Osteoblast (primary cell): Measurements from ENCODE around the gene PLIN3. TPM values are rescaled to one million over a fixed set of nuclear protein-coding genes. Genes with fewer than 3 reads are reported as not detected.
"Not testable (repeated sequence)": the region's sequence is repeated elsewhere in the genome, so short reads cannot be mapped to it uniquely, and the experiment has no call there.

Experiments used
- DNase-seq: peaks from one replicate; pipeline ENCODE4 v3.0.0; 2011; ENCODE audit warnings: low spot score, mixed read lengths; ENCODE audit not compliant: insufficient read length; ENCODE audit errors: missing footprints
- H2AFZ ChIP-seq: 2 replicates; pipeline ENCODE4 v1.6.0; 2011; ENCODE audit warnings: mild to moderate bottlenecking, low read length
- H3K27ac ChIP-seq: 2 replicates; pipeline ENCODE4 v1.5.1; 2011; ENCODE audit warnings: mild to moderate bottlenecking, low read depth, low read length, moderate library complexity
- H3K27me3 ChIP-seq: 2 replicates; pipeline ENCODE4 v1.6.0; 2012; ENCODE audit warnings: mild to moderate bottlenecking, control low read depth, inconsistent platforms, low read length, moderate library complexity; ENCODE audit not compliant: insufficient read depth
- H3K36me3 ChIP-seq: 2 replicates; pipeline ENCODE4 v1.5.1; 2011; ENCODE audit warnings: mild to moderate bottlenecking, low read length, control low read depth, moderate library complexity; ENCODE audit not compliant: insufficient read depth
- H3K4me1 ChIP-seq: 2 replicates; pipeline ENCODE4 v1.5.1; 2011; ENCODE audit warnings: mild to moderate bottlenecking, low read length, control low read depth, moderate library complexity; ENCODE audit not compliant: insufficient read depth
- H3K4me2 ChIP-seq: 2 replicates; pipeline ENCODE4 v1.6.0; 2011; ENCODE audit warnings: mild to moderate bottlenecking, low read length; ENCODE audit not compliant: insufficient read depth
- H3K4me3 ChIP-seq: fragments of 200-600 bp; sonication (generic); 3 replicates; pipeline ENCODE4 v1.5.1; 2012; ENCODE audit warnings: mild to moderate bottlenecking, low read length, inconsistent platforms; ENCODE audit not compliant: insufficient read depth
- H3K79me2 ChIP-seq: 2 replicates; pipeline ENCODE4 v1.6.0; 2012; ENCODE audit warnings: mild to moderate bottlenecking, low read length, control low read depth, inconsistent platforms; ENCODE audit not compliant: insufficient read depth
- H3K9me3 ChIP-seq: 2 replicates; pipeline ENCODE4 v1.5.1; 2011; ENCODE audit warnings: low read depth, low read length, control low read depth
- H4K20me1 ChIP-seq: 2 replicates; pipeline ENCODE4 v1.6.0; 2012; ENCODE audit warnings: mild to moderate bottlenecking, low read length, control low read depth; ENCODE audit not compliant: insufficient read depth
- CTCF ChIP-seq: IDR thresholded peaks from 2 replicates; pipeline ENCODE4 v1.5.1; 2011; ENCODE audit warnings: mild to moderate bottlenecking, low read depth, low read length, moderate library complexity; ENCODE audit errors: extremely low read depth
- total RNA-seq: library from RNA; depleted of rRNA; stranded (reverse); fragments of >200 nt; gene quantifications from 2 replicates; pipeline ENCODE4 v1.2.3, GENCODE V29; 2012

The PLIN3 gene
- total RNA-seq, 1 donor, result 260 TPM

GRCh38 chr19:4851551-4852290 is 15.7 kb downstream of the PLIN3 start:
- Histone ChIP-seq H3K36me3 (peaks cover 84% of the 10 kb centered on the region), H3K27me3 (no peaks in the 10 kb centered on the region), H4K20me1 (peaks cover 3% of the 10 kb centered on the region), H3K4me3 (no peak overlapping the region), H3K9me3 (no peaks in the 10 kb centered on the region), H2AFZ (no peak overlapping the region), H3K79me2 (peaks cover 19% of the 10 kb centered on the region), H3K4me2 (no peak overlapping the region), H3K27ac (no peak overlapping the region), H3K4me1 (no peaks in the 10 kb centered on the region)
- DNase-seq, result peak; percentile 97
- TF ChIP-seq CTCF, result peak; percentile 77

- H2AFZ ChIP-seq, result no peak overlapping the region
- no peak for DNase-seq
- H3K4me2 ChIP-seq, result no peak overlapping the region
- peaks cover 15% of the 10 kb centered on the region for H3K79me2 ChIP-seq
- H3K4me1 ChIP-seq, result no peaks in the 10 kb centered on the region
- H3K36me3 ChIP-seq, result peaks cover 81% of the 10 kb centered on the region
- H3K9me3 ChIP-seq, result no peaks in the 10 kb centered on the region
- H4K20me1 ChIP-seq, result peaks cover 3% of the 10 kb centered on the region
- TF ChIP-seq CTCF, result no peak
- H3K27ac ChIP-seq, result no peak overlapping the region
- H3K4me3 ChIP-seq, result no peak overlapping the region
- no peaks in the 10 kb centered on the region for H3K27me3 ChIP-seq
Measured at GRCh38 chr19:4849019-4849418, 18.4 kb downstream of the PLIN3 start.

DNA sequence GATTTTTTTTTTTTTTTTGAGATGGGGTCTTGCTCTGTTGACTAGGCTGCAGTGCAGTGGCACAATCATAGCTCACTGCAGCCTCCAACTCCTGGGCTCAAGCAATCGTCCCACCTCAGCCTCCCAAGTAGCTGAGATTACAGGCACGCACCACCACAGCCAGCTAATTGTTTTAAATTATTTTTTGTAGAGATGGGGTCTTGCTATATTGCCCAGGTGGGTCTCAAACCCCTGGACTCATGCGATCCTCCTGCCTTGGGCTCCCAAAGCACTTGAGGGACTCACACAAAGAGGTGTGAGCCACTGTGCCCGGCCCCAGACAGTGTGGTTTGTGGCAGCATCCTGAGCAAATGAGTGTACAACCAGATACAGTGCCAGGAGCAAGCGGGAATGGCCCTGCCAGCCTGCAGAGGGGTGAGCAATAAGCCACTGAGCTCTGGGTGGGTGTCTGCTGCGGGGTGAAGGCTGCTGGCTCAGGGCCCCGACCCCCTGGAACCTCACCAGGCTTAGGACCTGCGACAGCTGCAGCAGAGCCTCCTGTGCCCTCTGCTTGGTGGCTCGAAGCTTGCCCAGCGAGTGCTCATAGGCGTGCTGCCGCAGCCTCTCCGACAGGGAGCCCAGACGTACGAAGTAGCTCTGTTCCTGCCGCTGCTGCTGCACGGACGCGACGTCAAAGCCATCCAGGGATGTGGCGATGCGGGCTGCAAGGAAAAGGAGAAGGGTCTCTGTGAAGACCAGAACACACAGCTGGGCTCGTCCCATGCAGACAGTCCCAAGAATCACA is 20.1 kb downstream of the PLIN3 start:
- Histone ChIP-seq H3K27ac (no peak overlapping the region), H4K20me1 (peaks cover 3% of the 10 kb centered on the region), H3K4me1 (no peaks in the 10 kb centered on the region), H3K36me3 (peaks cover 82% of the 10 kb centered on the region), H3K27me3 (no peaks in the 10 kb centered on the region), H2AFZ (no peak overlapping the region), H3K79me2 (peaks cover 16% of the 10 kb centered on the region), H3K9me3 (no peaks in the 10 kb centered on the region), H3K4me2 (no peak overlapping the region), H3K4me3 (no peak overlapping the region)
- peak; percentile 22 for DNase-seq
- no peak for TF ChIP-seq CTCF

DNA sequence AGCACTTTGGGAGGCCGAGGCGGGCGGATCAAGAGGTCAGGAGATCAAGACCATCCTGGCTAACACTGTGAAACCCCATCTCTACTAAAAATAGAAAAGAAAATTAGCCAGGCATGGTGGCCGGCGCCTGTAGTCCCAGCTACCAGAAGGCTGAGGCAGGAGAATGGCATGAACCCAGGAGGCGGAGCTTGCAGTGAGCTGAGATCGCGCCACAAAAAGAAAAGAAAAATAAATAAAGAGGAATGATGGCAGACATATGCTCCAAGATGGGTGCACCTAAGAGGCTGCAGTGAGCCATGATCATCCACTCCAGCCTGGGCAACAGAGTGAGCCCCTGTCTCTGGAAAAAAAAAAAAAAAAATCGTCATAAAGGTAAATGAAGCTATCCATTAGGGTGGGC is 21.5 kb downstream of the PLIN3 start:
- H3K9me3 ChIP-seq, H4K20me1 ChIP-seq, H3K27ac ChIP-seq, H2AFZ ChIP-seq, H3K4me3 ChIP-seq, H3K27me3 ChIP-seq, H3K4me2 ChIP-seq, H3K4me1 ChIP-seq, DNase-seq: not testable (repeated sequence)
- Histone ChIP-seq H3K36me3 (peaks cover 75% of the 10 kb centered on the region), H3K79me2 (peaks cover 10% of the 10 kb centered on the region)
